Mononuclear cell (primary cell): ENCODE results near the gene KIF14. TPM values are rescaled to one million over a fixed set of nuclear protein-coding genes. Genes with fewer than 3 reads are reported as not detected.
A peak's percentile ranks its signal among the peaks of the same experiment; 100 is the strongest.

Experiments used
- H3K27me3 ChIP-seq: 2 replicates; pipeline ENCODE4 v1.6.0; 2011; ENCODE audit warnings: low read length, control low read depth; ENCODE audit not compliant: insufficient read depth
- H3K4me1 ChIP-seq: 2 replicates; pipeline ENCODE4 v1.5.1; 2011; ENCODE audit warnings: mild to moderate bottlenecking, low read length, control low read depth; ENCODE audit not compliant: insufficient read depth
- H3K4me3 ChIP-seq: 2 replicates; pipeline ENCODE4 v1.5.1; 2011; ENCODE audit warnings: mild to moderate bottlenecking, low read length, moderate library complexity
- H3K9me3 ChIP-seq: 2 replicates; pipeline ENCODE4 v1.5.1; 2011; ENCODE audit warnings: low read depth, mild to moderate bottlenecking, control low read depth, low read length
- total RNA-seq: library from RNA; depleted of rRNA; stranded (reverse); fragments of >200 nt; gene quantifications from one replicate; pipeline ENCODE4 v1.2.3, GENCODE V29; 2012

The KIF14 gene, protein sequence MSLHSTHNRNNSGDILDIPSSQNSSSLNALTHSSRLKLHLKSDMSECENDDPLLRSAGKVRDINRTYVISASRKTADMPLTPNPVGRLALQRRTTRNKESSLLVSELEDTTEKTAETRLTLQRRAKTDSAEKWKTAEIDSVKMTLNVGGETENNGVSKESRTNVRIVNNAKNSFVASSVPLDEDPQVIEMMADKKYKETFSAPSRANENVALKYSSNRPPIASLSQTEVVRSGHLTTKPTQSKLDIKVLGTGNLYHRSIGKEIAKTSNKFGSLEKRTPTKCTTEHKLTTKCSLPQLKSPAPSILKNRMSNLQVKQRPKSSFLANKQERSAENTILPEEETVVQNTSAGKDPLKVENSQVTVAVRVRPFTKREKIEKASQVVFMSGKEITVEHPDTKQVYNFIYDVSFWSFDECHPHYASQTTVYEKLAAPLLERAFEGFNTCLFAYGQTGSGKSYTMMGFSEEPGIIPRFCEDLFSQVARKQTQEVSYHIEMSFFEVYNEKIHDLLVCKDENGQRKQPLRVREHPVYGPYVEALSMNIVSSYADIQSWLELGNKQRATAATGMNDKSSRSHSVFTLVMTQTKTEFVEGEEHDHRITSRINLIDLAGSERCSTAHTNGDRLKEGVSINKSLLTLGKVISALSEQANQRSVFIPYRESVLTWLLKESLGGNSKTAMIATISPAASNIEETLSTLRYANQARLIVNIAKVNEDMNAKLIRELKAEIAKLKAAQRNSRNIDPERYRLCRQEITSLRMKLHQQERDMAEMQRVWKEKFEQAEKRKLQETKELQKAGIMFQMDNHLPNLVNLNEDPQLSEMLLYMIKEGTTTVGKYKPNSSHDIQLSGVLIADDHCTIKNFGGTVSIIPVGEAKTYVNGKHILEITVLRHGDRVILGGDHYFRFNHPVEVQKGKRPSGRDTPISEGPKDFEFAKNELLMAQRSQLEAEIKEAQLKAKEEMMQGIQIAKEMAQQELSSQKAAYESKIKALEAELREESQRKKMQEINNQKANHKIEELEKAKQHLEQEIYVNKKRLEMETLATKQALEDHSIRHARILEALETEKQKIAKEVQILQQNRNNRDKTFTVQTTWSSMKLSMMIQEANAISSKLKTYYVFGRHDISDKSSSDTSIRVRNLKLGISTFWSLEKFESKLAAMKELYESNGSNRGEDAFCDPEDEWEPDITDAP (N-terminal part only)
- total RNA-seq: 0.73 TPM

DNA sequence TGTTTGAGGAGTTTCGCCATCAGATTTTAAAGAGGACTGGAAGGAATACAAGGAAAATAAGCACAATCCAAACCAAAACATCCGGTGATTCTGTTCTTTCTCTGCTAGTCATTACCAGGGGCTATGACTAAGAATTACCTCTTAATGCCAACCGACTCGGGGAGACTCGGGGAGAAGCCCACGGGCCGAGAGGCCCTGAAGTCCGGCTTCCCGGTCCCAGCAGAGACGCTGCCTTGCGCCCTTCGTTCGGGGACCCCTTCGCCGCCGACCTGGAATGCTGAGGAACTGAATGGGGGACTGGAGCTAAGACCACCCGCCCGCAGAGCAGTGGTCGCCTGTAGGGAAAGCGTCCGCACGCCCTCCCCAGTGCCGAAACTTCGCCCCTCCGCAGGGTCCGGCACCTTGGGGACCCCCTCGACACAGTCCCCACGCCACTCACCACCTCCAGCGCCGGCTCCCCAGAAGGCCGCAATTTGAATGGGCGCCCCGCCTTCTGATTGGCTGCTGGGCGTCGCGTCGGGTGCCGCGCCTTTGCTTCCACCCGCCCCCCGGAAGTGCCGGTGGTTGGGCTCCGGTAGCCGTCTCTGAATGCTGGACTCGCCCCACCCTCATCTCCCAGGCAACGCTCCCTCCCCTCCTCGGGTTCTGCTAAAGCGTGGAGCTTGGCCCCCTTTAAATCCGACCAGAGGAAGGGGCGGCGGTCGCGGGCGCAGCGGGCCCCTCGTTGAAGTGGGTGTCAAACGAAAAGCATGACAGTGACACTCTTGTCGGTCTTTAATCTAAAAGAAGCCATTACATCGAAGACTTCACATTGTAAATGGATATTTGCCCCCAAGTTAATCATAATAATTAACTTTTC lies at the start of gene KIF14:
Gene KIF14, minus strand, starts transcription at position 479 of the 859 bp plus-strand sequence. CDS start 2,028 bp downstream, outside the sequence.
- Histone ChIP-seq H3K27me3 (no peaks in the 10 kb centered on the region), H3K4me1 (peaks cover 23% of the 10 kb centered on the region), H3K4me3 (peak within 1 kb of the TSS; percentile 63), H3K9me3 (no peaks in the 10 kb centered on the region)

DNA sequence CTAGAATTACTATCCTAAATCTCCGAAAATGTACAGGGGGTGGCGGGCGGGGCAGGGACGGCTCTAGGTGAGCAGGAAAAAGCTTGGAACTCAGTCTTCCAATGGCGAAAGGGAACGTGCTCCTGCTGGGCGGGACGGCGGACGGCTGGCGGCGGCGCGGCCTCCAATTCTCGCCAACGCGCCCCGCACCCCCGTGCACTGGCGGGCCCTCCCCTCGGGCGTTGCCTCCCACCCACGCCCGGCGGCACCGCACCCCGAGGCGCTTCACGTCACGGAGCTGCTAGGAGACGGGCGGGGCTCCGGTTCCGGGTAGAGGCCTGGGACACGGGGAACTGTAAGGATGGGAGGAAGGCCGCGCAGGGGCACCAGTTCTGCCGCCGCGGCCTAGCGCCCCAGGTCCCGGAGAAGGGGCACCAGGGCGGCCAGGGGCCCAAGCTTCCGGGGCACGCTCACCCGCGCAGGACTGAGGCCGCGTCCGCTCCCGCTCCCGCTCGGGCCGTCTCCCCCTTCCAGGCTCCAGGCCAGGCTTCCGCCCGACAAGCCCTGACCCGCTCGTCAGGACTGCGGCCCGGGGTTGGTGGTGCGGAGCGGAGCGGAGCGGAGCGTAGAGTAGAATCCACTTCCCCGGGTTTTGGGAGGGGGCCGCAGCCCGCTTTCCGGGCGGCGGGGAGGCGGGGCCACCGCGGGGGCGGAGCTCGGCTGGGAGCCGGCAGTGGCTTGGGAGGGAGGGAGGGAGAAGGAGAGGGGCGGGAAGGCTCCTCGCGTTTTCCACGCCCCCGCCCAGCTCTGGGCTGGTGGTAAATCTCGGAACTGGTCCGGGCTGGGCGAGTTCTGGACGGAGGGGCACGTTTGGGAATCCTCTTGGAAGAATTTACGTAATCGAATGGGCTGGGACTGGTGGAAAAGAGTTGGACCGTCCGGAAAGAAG lies 49.0 kb upstream of the KIF14 start, which contains the start of gene DDX59:
Gene DDX59, minus strand, starts transcription at position 594 of the 928 bp plus-strand sequence. CDS start 3,167 bp downstream, outside the sequence.
- peak within 1 kb of the TSS; percentile 94 for H3K4me3 ChIP-seq
- H3K9me3 ChIP-seq: no peaks in the 10 kb centered on the region
- H3K4me1 ChIP-seq: peaks cover 24% of the 10 kb centered on the region
- no peaks in the 10 kb centered on the region for H3K27me3 ChIP-seq

DNA sequence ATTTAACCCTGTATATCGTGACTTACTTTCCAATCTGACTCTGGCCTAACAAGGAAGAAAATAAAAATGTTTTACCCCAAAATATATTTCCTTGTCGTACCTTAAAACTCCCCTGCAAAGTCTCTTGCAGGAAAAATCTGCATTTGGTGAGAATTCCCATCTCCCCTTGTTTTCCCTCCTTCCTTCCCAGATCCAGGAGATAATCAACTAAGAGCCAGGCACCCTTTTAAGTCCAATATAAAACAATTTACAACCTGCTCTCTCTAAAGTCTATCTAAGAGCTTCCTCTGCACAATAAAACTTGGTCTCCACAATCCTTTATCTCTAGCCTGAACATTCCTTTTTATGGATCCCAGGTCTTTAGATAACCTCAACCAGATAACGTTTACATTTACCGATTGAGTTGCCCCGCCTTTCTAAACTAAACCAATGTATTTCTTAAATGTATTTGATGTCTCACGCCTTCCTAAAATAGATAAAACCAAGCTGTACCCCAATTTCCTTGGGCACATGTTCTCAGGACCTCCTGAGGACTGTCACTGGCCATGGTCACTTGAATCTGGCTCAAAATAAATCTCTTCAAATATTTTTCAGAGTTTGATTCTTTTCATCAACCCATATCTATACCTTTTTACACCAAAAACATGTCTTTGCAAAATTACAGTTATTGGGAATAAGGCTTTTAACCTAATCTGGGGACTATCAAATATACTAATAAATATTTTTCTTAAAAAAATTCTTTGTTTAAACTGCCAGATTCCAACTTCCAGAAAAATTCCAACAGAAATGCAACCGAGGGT lies 48.2 kb upstream of the KIF14 start:
- Histone ChIP-seq H3K27me3 (no peaks in the 10 kb centered on the region), H3K4me3 (peak overlapping the region; percentile 94), H3K9me3 (no peaks in the 10 kb centered on the region), H3K4me1 (peaks cover 24% of the 10 kb centered on the region)

DNA sequence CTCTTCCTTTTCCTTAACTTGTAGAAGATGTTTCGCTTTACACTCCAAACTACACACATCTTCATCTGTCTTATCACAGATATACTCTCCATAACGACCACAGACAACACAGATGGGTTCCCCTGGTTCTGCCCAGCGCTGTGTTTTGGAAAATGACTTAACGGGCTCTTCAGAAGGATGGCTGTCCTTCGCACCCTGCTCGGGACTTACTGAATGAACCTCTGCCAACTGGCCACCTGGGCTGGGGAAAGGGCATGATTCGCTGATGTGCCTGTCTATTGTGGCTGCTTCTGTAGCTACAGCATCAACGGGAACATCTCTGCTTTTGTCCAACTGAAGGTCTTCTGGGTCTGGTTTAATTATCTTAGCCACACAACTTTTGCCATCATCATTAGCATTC lies 45.8 kb upstream of the KIF14 start:
- H3K4me1 ChIP-seq: peaks cover 23% of the 10 kb centered on the region

DNA sequence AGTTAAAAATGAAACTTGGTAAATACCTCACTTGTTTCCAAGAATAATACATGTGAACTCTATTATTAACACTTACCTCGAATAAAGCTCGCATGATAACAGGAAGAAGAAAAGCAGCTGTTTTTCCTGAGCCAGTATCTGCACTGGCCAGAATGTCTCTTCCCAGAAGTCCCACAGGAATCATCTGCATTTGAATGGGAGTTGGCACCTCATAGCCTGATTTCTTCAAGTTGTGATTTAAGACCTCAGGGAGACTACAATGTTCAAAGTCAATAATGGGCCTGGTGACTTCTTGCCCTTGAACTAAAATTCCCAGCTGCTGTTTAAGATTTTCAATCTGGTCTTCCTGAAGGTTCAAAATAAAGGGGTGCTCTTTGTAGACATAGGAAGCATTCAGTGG lies 45.3 kb upstream of the KIF14 start:
- Histone ChIP-seq H3K4me1 (peaks cover 20% of the 10 kb centered on the region), H3K4me3 (no peak overlapping the region), H3K9me3 (no peaks in the 10 kb centered on the region), H3K27me3 (no peaks in the 10 kb centered on the region)

More for the DNA sequence above, 45.8 kb upstream of the KIF14 start:
- Histone ChIP-seq H3K4me3 (no peak overlapping the region), H3K9me3 (no peaks in the 10 kb centered on the region), H3K27me3 (no peaks in the 10 kb centered on the region)

DNA sequence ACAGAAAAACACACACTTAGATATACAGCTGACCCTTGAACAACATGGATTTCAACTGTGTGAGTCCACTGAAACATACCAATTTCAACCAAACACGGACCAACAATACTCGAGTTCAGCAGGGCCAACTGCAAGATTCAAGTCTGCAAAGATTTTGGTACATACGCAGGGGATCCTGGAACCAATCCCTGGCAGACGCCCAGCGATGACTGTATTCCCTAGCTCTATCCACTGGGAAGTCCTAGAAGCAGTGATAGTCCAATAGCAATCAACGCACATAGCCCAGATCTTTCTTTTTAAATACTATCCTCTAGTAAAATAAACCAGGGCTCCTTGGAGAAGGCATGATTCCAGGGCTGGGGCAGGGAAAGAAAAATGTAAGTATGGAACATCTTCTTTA lies 40.2 kb upstream of the KIF14 start:
- Histone ChIP-seq H3K27me3 (no peaks in the 10 kb centered on the region), H3K4me3 (no peak overlapping the region), H3K9me3 (no peaks in the 10 kb centered on the region), H3K4me1 (peaks cover under 1% of the 10 kb centered on the region)

DNA sequence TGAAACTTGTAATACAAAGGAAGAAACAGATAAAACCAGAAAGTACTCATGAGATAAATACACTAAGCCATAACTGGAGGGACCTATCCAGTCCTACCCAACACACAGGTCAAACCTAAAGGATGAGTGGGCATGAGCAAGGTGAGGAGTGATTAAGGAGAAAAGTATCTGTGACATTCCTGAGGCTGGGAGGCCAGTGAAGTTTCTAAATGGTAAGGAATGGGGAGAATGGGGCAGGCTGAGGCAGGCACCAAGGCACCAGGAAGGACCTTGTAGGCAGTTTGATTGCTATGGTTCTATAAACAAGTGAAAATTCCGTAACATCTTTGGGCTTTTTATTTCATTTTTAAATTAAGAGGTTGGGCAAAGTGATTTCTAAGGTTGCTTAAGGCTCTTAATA lies 38.7 kb upstream of the KIF14 start:
- no peaks in the 10 kb centered on the region for H3K27me3 ChIP-seq
- H3K4me3 ChIP-seq: no peak overlapping the region
- peaks cover 12% of the 10 kb centered on the region for H3K4me1 ChIP-seq
- H3K9me3 ChIP-seq: no peaks in the 10 kb centered on the region

DNA sequence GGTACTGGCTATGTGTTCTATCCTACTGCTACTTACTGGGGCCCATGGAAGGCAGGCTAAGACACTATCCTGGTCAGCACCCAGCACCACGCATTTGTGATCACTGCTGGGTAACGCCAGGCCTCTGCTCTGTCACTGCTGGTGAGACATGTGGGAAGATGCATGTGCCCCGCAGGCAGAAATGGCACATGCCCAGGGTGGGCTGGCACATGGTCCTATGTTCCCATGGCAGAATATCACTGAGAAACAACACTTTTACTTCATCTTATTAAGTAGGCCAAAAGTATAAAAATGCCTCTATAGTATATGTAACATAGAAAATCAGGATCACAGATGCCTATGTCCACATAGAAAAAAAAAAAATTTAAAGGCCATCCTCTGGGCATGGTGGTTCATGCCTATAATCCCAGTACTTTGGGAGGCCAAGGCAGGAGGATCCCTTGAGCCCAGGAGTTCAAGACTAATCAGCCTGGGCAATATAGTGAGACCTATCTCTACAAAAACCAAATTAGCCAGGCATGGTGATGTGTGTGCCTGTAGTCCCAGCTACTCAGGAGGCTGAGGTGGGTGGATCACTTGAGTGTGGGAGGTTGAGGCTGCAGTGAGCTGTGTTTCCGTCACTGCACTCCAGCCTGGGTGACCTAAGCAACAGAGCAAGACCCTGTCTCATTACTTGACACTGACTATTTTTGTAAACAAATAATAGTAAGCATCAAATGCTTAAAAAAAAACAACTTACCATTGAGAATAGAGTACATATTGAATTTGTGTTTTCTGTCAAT lies 37.7 kb upstream of the KIF14 start:
- H3K27me3 ChIP-seq: no peaks in the 10 kb centered on the region
- peaks cover 14% of the 10 kb centered on the region for H3K4me1 ChIP-seq
- H3K4me3 ChIP-seq: no peak overlapping the region
- H3K9me3 ChIP-seq: no peaks in the 10 kb centered on the region

DNA sequence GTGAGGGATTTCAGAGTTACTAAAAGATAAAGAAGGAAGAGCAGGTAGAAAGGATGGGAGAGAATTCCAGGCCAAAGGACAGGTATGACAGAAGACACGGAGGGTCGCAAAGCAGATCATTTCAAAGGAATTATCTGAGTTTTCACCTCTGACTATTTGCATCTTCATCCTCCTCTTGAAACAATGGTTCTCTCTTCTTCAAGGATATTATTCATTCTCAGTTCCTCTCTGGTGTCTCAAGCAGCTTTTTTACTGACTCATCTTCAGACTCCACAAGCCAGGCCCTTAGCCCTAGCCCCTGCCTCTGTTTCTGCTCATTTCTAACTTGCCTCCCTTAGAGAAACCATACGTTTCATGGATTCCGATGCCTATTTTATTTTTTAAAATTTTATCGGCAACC lies 34.1 kb upstream of the KIF14 start:
- H3K9me3 ChIP-seq: no peaks in the 10 kb centered on the region
- H3K4me1 ChIP-seq: peaks cover 14% of the 10 kb centered on the region
- no peaks in the 10 kb centered on the region for H3K27me3 ChIP-seq
- no peak overlapping the region for H3K4me3 ChIP-seq

DNA sequence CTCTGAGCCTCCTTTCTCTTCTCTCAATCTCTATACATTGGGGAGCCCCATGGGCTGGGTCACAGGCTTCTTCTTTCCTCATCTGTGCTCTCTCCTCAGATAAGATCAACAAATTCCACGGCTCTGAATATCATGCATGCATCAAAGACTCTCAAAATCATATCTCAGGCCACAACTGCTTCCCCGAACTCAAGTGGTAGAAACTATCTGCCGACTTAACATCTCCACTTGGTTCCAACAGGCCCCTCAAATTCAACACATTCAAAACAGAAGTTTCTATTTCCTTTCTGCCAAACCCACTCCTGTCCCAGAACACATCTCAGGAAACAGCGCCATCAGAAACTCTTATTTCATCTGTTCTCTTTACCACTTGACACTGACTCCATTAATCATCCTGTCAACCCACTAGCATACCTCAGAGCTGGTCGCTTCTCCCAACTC lies 32.5 kb upstream of the KIF14 start:
- Histone ChIP-seq H3K4me1 (peaks cover 14% of the 10 kb centered on the region), H3K27me3 (no peaks in the 10 kb centered on the region), H3K9me3 (no peaks in the 10 kb centered on the region), H3K4me3 (no peak overlapping the region)

DNA sequence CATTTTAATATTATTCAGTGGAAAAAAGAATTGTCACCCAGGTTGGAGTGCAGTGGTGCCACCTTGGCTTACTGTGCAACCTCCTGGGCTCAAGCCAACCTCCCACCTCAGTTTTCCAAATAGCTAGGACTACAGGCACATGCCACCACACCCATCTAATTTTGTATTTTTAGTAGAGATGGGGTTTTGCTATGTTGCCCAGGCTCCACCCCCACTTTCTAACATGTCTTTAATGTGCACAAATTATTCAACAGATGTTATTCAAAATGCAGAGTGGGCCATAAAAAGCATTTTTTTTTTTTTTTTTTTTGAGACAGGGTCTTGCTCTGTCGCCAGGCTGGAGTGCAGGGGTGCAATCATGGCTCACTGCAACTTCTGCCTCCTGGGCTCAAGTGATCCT lies 31.8 kb upstream of the KIF14 start:
- H3K9me3 ChIP-seq: no peaks in the 10 kb centered on the region
- peaks cover 14% of the 10 kb centered on the region for H3K4me1 ChIP-seq
- H3K27me3 ChIP-seq: no peaks in the 10 kb centered on the region
- no peak overlapping the region for H3K4me3 ChIP-seq

DNA sequence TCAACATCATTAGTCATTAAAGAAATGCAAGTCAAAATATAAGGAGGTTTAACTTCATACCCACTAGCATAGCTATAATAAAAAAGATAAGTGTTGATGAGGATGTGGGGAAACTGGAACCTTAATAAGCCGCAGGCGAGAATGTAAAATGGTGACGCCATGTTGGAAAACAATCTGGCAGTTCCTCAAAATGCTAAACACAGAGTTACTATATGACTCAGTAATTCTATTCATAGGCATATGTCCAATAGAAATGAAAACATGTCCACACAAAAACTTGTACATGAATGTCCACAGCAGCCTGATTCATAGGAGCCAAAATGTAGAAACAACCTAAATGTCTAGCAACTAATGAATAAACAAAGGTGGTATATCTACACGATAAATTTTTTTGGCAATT lies 26.0 kb upstream of the KIF14 start:
- Histone ChIP-seq H3K4me1 (peaks cover 18% of the 10 kb centered on the region), H3K9me3 (no peaks in the 10 kb centered on the region), H3K4me3 (no peak overlapping the region), H3K27me3 (no peaks in the 10 kb centered on the region)
